ENCODE results near the gene SLC26A5. TPM values are rescaled to one million over a fixed set of nuclear protein-coding genes. Genes with fewer than 3 reads are reported as not detected.

Gene SLC26A5
- total RNA-seq, result not detected in 2 replicates

GRCh38 chr7:103446049-103446520 is at the start of gene SLC26A5:
Gene SLC26A5 (minus strand): TSS chr7:103446207. CDS start chr7:103421514, 24,693 bp downstream.

GRCh38 chr7:103347507-103348267 is 98.3 kb downstream of the SLC26A5 start, which contains the start of gene PSMC2:
Gene PSMC2 (plus strand): TSS chr7:103347643. CDS start chr7:103347712, 69 bp downstream.

GRCh38 chr7:103344453-103345149 is 101.4 kb downstream of the SLC26A5 start, which contains the start of gene DNAJC2:
Gene DNAJC2 (minus strand): TSS chr7:103344767. CDS start chr7:103344622, 145 bp downstream.

Other genes with a start within 250 kb of the SLC26A5 start
- 67.8 and 98.0 TPM in 2 replicates for gene PMPCB, start 148.8 kb downstream of the SLC26A5 start, total RNA-seq
- 11.4 and 18.5 TPM in 2 replicates for gene DNAJC2, start 101.4 kb downstream of the SLC26A5 start, total RNA-seq
- gene PSMC2, start 98.6 kb downstream of the SLC26A5 start, total RNA-seq, result 211 and 336 TPM in 2 replicates